ENCODE measurements around the gene ZNF507. TPM values are rescaled to one million over a fixed set of nuclear protein-coding genes. Genes with fewer than 3 reads are reported as not detected.
"Not testable (repeated sequence)": the region's sequence is repeated elsewhere in the genome, so short reads cannot be mapped to it uniquely, and the experiment has no call there.

The ZNF507 gene
- total RNA-seq, 4 donors from 2014 or later = 10.5 to 37.4 (median 28.2) TPM

DNA sequence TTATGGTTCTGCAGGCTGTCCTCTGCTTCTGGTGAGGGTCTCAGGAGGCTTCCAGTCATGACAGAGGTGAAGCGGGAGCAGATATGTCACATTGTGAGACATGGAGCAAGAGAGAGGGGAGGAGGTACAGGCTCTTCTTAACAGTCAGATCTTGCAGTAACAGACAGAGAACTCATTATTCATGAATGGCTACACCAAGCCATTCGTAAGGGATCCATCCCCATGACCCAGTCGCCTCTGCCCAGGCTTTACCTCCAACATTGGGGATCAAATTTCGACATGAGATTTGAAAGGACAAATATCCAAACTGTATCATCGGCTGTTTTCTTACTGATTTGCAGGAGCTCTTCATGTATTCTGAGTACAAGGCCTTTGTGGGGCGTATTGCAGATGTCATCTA, 21.7 kb downstream of the ZNF507 start:
- H3K27me3 ChIP-seq = no peaks in the 10 kb centered on the region
- H3K4me3 ChIP-seq = no peak overlapping the region
- H3K27ac ChIP-seq = no peak overlapping the region
- no peaks in the 10 kb centered on the region for H3K36me3 ChIP-seq
- intact Hi-C loops (cut with DNase I; ENCODE audit: low total_unique reads) = no loop called here
- DNase-seq = no peak
- no peaks in the 10 kb centered on the region for H3K4me1 ChIP-seq
- H3K9me3 ChIP-seq = no peaks in the 10 kb centered on the region
- TF ChIP-seq POLR2A (IDR thresholded peaks at IDR 0.05) = no peak
- TF ChIP-seq, protein P1, sequence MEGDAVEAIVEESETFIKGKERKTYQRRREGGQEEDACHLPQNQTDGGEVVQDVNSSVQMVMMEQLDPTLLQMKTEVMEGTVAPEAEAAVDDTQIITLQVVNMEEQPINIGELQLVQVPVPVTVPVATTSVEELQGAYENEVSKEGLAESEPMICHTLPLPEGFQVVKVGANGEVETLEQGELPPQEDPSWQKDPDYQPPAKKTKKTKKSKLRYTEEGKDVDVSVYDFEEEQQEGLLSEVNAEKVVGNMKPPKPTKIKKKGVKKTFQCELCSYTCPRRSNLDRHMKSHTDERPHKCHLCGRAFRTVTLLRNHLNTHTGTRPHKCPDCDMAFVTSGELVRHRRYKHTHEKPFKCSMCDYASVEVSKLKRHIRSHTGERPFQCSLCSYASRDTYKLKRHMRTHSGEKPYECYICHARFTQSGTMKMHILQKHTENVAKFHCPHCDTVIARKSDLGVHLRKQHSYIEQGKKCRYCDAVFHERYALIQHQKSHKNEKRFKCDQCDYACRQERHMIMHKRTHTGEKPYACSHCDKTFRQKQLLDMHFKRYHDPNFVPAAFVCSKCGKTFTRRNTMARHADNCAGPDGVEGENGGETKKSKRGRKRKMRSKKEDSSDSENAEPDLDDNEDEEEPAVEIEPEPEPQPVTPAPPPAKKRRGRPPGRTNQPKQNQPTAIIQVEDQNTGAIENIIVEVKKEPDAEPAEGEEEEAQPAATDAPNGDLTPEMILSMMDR (IDR thresholded peaks at IDR 0.05) = no peak

DNA sequence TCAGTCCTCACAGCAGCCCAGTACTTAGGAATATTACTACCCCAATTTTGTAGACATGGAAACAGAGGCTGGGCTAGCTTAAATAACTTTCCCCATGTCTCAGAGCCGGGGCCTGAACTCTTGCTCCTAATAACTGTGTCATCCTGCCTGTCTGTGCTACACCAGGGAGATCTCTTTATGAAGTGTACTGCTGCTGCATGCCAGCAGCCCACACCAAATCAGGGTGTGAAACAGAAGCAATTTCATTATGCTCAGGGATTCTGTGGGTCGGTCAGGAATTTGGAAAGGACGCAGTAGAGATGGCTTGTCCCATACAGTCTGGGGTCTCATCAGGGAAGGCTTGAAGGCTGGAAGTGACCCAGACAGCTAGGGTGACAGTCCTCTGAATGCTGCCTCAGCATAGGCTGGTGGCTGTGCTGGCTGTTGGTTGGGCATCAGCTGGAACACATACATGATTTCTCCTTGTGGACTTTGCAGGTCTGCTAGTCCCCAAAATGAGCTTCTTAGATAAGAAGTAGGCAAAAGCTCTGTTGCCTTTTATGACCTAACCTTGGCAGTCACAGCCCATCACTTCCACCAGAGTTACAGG, 22.6 kb downstream of the ZNF507 start:
- DNase-seq = no peak
- H3K4me3 ChIP-seq = no peak overlapping the region

DNA sequence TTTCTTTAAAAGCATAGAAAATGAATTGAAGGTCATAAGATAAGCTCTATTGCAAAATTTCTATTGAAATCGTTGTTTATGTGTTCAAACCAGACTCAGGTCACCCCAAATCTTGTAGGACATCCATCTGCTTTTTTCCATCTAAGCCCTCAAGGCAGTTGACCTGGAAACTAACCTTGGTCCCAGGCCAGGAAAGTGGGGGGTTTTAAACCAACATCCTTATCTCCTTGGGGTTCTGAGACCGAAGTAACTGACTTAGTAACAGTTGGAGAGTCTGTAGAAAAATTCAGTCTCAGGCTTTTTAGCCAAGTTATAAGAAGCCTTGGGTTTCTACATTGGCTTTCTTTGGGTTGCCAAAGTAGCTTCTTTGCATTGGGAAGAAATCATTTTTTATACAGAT, 23.4 kb downstream of the ZNF507 start:
- no peaks in the 10 kb centered on the region for H3K4me1 ChIP-seq
- no peaks in the 10 kb centered on the region for H3K9me3 ChIP-seq
- no peak overlapping the region for H3K4me3 ChIP-seq
- intact Hi-C loops (cut with DNase I; ENCODE audit: low total_unique reads) = no loop called here
- DNase-seq = no peak
- H3K27me3 ChIP-seq = no peaks in the 10 kb centered on the region
- no peaks in the 10 kb centered on the region for H3K36me3 ChIP-seq
- no peak overlapping the region for H3K27ac ChIP-seq
- TF ChIP-seq, protein P1 (IDR thresholded peaks at IDR 0.05) = no peak
- TF ChIP-seq POLR2A (IDR thresholded peaks at IDR 0.05) = no peak

More for the DNA sequence above, 22.6 kb downstream of the ZNF507 start:
- TF ChIP-seq, protein P1 (IDR thresholded peaks at IDR 0.05) = no peak
- no peak for TF ChIP-seq POLR2A (IDR thresholded peaks at IDR 0.05)
- intact Hi-C loops (cut with DNase I; ENCODE audit: low total_unique reads) = no loop called here
- no peaks in the 10 kb centered on the region for H3K9me3 ChIP-seq
- no peak overlapping the region for H3K27ac ChIP-seq
- H3K4me1 ChIP-seq = no peaks in the 10 kb centered on the region
- no peaks in the 10 kb centered on the region for H3K36me3 ChIP-seq
- no peaks in the 10 kb centered on the region for H3K27me3 ChIP-seq

DNA sequence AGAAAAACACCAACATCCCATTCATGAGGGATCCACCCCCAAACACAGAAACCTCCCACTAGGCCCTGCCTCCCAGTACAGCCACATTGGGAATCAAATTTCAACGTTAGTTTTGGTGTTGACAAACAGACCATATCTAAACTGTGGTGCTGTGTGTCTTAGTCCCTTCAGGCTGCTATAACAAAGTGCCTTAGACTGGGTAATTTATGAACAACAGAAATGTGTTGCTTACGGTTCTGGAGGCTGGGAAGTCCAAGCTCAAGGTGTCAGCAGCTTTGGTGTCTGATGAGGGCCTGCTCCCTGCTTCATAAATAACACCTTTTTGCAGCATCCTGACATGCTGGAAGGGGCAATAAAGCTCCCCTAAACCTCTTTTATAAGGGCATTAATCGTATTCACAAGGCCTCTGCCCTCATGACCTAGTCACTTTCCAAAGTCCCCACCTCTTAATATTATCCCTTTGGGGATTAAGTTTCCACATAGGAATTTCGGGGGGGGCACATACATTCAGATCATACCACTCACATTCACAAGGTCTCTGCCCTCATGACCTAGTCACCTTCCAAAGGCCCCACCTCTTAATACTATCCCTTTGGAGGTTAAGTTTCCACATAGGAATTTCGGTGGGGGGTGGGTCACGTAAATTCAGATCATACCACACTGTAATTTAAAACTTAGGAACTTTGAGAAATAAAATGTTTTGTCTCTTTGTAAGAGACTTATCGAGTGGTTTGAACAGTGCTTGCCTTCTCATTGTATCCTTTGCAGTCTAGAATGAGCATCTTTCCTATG, 27.5 kb downstream of the ZNF507 start:
- intact Hi-C loops (cut with DNase I; ENCODE audit: low total_unique reads) = no loop called here
- H3K9me3 ChIP-seq = no peaks in the 10 kb centered on the region
- H3K27ac ChIP-seq = no peak overlapping the region
- TF ChIP-seq POLR2A (IDR thresholded peaks at IDR 0.05) = no peak
- TF ChIP-seq, protein P1 (IDR thresholded peaks at IDR 0.05) = no peak
- H3K36me3 ChIP-seq = no peaks in the 10 kb centered on the region
- no peak for DNase-seq
- no peaks in the 10 kb centered on the region for H3K4me1 ChIP-seq
- H3K27me3 ChIP-seq = no peaks in the 10 kb centered on the region
- H3K4me3 ChIP-seq = no peak overlapping the region

DNA sequence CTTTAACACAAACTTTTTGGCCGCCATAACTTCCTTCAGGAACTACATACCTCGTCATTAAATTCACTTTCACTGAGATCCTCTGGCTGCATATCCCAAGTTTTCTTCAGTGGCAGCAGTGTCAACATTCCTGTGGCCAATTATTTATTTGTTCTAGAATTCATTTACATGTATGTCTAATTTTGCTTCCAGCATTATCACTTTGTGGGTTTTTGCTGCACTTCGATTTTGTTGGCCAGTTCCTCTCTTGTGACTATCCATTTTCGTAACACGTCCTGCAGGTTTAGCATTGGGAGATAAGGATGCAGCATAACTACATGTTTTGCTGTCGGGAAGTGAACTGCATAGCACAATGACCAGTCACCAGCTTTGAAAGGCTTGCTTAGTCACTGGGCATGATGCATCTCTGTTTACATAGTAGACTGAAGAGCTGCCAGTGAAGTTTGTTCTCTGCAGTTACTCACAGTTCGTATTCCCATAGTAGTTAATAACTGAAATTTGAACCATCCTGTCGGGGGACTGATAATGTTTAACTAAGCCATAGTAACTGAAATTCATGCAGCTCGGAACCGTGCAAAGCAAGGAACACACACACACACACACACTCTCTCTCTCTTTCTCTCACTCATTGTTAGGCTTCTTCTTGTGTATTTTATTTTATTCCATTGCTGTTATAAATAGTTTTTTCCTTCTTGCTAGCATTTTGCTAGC, 28.3 kb downstream of the ZNF507 start:
- no peak for TF ChIP-seq POLR2A (IDR thresholded peaks at IDR 0.05)
- TF ChIP-seq, protein P1 (IDR thresholded peaks at IDR 0.05) = no peak
- H3K27ac ChIP-seq = no peak overlapping the region
- H3K27me3 ChIP-seq = no peaks in the 10 kb centered on the region
- no peaks in the 10 kb centered on the region for H3K36me3 ChIP-seq
- peak in 1 of 2 donors; percentile 25 for DNase-seq
- no peaks in the 10 kb centered on the region for H3K9me3 ChIP-seq
- intact Hi-C loops (cut with DNase I; ENCODE audit: low total_unique reads) = no loop called here
- H3K4me1 ChIP-seq = no peaks in the 10 kb centered on the region
- no peak overlapping the region for H3K4me3 ChIP-seq

DNA sequence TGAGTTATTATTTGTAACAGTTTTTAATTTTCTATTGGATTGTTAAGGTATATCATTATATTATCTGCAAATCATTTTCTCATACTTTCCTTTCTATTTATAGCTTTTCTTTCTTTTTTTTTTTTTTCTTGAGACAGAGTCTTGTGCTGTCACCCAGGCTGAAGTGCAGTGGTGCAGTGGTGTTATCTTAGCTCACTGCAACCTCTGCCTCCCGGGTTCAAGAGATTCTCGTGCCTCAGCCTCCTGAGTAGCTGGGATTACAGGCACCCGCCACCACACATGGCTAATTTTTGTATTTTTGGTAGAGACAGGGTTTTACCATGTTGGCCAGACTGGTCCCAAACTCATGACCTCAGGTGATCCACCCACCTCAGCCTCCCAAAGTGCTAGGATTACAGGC, 29.0 kb downstream of the ZNF507 start:
- H3K4me1 ChIP-seq; H3K36me3 ChIP-seq; DNase-seq; H3K27me3 ChIP-seq; H3K27ac ChIP-seq; H3K9me3 ChIP-seq; H3K4me3 ChIP-seq; intact Hi-C loops (cut with DNase I; ENCODE audit: low total_unique reads): not testable (repeated sequence)

DNA sequence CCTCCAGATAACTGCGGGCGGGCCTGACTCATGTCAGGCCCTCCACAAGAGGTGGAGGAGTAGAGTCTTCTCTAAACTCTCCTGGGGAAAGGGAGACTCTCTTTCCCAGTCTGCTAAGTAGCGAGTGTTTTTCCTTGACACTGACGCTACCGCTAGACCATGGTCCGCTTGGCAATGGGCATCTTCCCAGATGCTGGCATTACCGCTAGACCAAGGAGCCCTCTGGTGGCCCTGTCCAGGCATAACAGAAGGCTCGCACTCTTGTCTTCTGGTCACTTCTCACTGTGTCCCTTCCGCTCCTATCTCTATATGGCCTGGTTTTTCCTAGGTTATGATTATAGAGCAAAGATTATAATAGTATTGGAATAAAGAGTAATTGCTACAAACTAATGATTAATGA, 31.7 kb downstream of the ZNF507 start:
- H3K4me1 ChIP-seq; H3K27ac ChIP-seq; H3K4me3 ChIP-seq; H3K36me3 ChIP-seq; intact Hi-C loops (cut with DNase I; ENCODE audit: low total_unique reads); DNase-seq; H3K9me3 ChIP-seq; H3K27me3 ChIP-seq: not testable (repeated sequence)
